H1 (cell line): ENCODE data around the gene ARPC2. TPM values are rescaled to one million over a fixed set of nuclear protein-coding genes. Genes with fewer than 3 reads are reported as not detected.

Experiments
- CTCF ChIA-PET: fragments of 300-600 bp; sonication (Branson Sonifier 250); formaldehyde crosslinking; loops from one replicate; lab custom pipeline; 2021; ENCODE audit not compliant: partially characterized antibody; lab: Charles Lee
- POLR2A ChIA-PET: fragments of 300-600 bp; sonication (Branson Sonifier 250); formaldehyde crosslinking; loops from one replicate; lab custom pipeline; 2021; ENCODE audit warnings: inconsistent platforms; ENCODE audit not compliant: partially characterized antibody; lab: Charles Lee
- DNase-seq, 2 experiments: peaks; one replicate each; pipeline versions ENCODE4 v3.0.0 to v3.0.0-alpha.2; 2010 to 2022; ENCODE audit warnings: low spot score in 2 of 2, low read depth in 1 of 2, mixed read lengths in 1 of 2
- FAIRE-seq: peaks from 2 replicates; lab custom pipeline; 2011; peaks lifted over from hg19 to GRCh38; lab: Jason Lieb, UNC
- H2AFZ ChIP-seq: 2 replicates; pipeline ENCODE4 v1.8.1; 2012; ENCODE audit warnings: low read length, inconsistent platforms
- H2AK5ac ChIP-seq: 2 replicates; pipeline ENCODE4 v1.6.1; 2013; ENCODE audit warnings: low read depth, low read length
- H2BK120ac ChIP-seq: replicated peaks from 2 replicates; pipeline ENCODE3; 2013; ENCODE audit warnings: low read depth, low read length, inconsistent platforms
- H2BK12ac ChIP-seq: 2 replicates; pipeline ENCODE4 v1.6.1; 2013; ENCODE audit warnings: low read depth, low read length
- H2BK15ac ChIP-seq: 2 replicates; pipeline ENCODE4 v1.6.1; 2013; ENCODE audit warnings: low read length
- H2BK20ac ChIP-seq: 2 replicates; pipeline ENCODE4 v1.6.1; 2013; ENCODE audit warnings: low read length
- H2BK5ac ChIP-seq: 2 replicates; pipeline ENCODE4 v1.6.1; 2013; ENCODE audit warnings: low read depth, low read length
- H3K14ac ChIP-seq: 2 replicates; pipeline ENCODE4 v1.6.1; 2013; ENCODE audit warnings: inconsistent platforms; ENCODE audit not compliant: insufficient read length
- H3K18ac ChIP-seq: 2 replicates; pipeline ENCODE4 v1.6.1; 2013; ENCODE audit warnings: low read length; ENCODE audit errors: extremely low read depth
- H3K23ac ChIP-seq: 2 replicates; pipeline ENCODE4 v1.6.1; 2013; ENCODE audit warnings: inconsistent platforms; ENCODE audit not compliant: insufficient read length
- H3K23me2 ChIP-seq: 2 replicates; pipeline ENCODE4 v1.6.1; 2013; ENCODE audit warnings: low read depth, low read length
- H3K27ac ChIP-seq: 2 replicates; pipeline ENCODE4 v1.6.1; 2011; ENCODE audit warnings: low read depth, low read length, inconsistent platforms
- H3K27me3 ChIP-seq, 4 experiments: replicated peaks in 1 of 4; 1 replicate in 1 of 4; 2 replicates in 3 of 4; pipeline versions ENCODE4 v1.6.1 to v1.8.1; 2011 to 2013; ENCODE audit warnings: low read length in 3 of 4, mild to moderate bottlenecking in 3 of 4, inconsistent platforms in 2 of 4, mixed read lengths in 2 of 4, moderate library complexity in 1 of 4; ENCODE audit not compliant: control insufficient read depth in 3 of 4, insufficient read depth in 3 of 4; ENCODE audit errors: extremely low read depth in 1 of 4
- H3K36me3 ChIP-seq, 4 experiments: 2 replicates each; pipeline versions ENCODE4 v1.6.1 to v1.8.1; 2011 to 2013; ENCODE audit warnings: mild to moderate bottlenecking in 4 of 4, low read length in 3 of 4, moderate library complexity in 2 of 4, control low read depth in 1 of 4, inconsistent platforms in 1 of 4; ENCODE audit not compliant: insufficient read depth in 4 of 4, control insufficient read depth in 2 of 4
- H3K4ac ChIP-seq: replicated peaks from 2 replicates; pipeline ENCODE3; 2013; ENCODE audit warnings: low read length, low read depth, mixed read lengths, inconsistent platforms; ENCODE audit not compliant: insufficient read length
- H3K4me1 ChIP-seq, 4 experiments: replicated peaks in 1 of 4; 1 replicate in 1 of 4; 2 replicates in 3 of 4; pipeline versions ENCODE4 v1.6.1 to v1.8.1; 2011 to 2013; ENCODE audit warnings: low read length in 3 of 4, inconsistent platforms in 2 of 4, mixed read lengths in 1 of 4; ENCODE audit not compliant: insufficient read depth in 4 of 4, control insufficient read depth in 3 of 4
- H3K4me2 ChIP-seq, 2 experiments: 2 replicates each; pipeline versions ENCODE4 v1.6.1 to v1.8.1; 2011 to 2013; ENCODE audit warnings: low read depth in 2 of 2, low read length in 2 of 2, control low read depth in 1 of 2, inconsistent platforms in 1 of 2, mild to moderate bottlenecking in 1 of 2; ENCODE audit not compliant: insufficient read depth in 1 of 2
- H3K4me3 ChIP-seq, 4 experiments: fragments of 200-600, 300-600 bp in 1 of 4; sonication (generic), shearing (Covaris generic), sonication (Bioruptor Twin) in 1 of 4; 2 replicates each; pipeline versions ENCODE4 v1.5.1 to v1.8.1; 2011 to 2016; ENCODE audit warnings: low read length in 4 of 4, low read depth in 3 of 4, control low read depth in 2 of 4, inconsistent platforms in 2 of 4, mild to moderate bottlenecking in 2 of 4, mixed read lengths in 1 of 4, moderate library complexity in 1 of 4; ENCODE audit not compliant: insufficient read depth in 2 of 4; ENCODE audit errors: extremely low read depth in 1 of 4
- H3K56ac ChIP-seq: replicated peaks from 2 replicates; pipeline ENCODE3; 2013; ENCODE audit warnings: low read depth, mild to moderate bottlenecking, mixed read lengths, low read length, inconsistent platforms; ENCODE audit not compliant: insufficient read length
- H3K79me1 ChIP-seq: 2 replicates; pipeline ENCODE4 v1.6.1; 2013; ENCODE audit warnings: low read depth, low read length, control low read depth
- H3K79me2 ChIP-seq, 2 experiments: 2 replicates each; pipeline versions ENCODE4 v1.6.1 to v1.8.1; 2012 to 2013; ENCODE audit warnings: low read length in 2 of 2, mild to moderate bottlenecking in 2 of 2, inconsistent platforms in 1 of 2; ENCODE audit not compliant: insufficient read depth in 2 of 2, control insufficient read depth in 1 of 2
- H3K9ac ChIP-seq, 4 experiments: replicated peaks in 1 of 4; 1 replicate in 1 of 4; 2 replicates in 3 of 4; pipeline versions ENCODE4 v1.6.1 to v1.8.1; 2011 to 2013; ENCODE audit warnings: low read depth in 3 of 4, low read length in 3 of 4, control low read depth in 2 of 4, mild to moderate bottlenecking in 2 of 4, moderate library complexity in 2 of 4, inconsistent platforms in 1 of 4; ENCODE audit errors: extremely low read depth in 1 of 4
- H3K9me3 ChIP-seq, 2 experiments: 2 replicates each; pipeline versions ENCODE4 v1.6.1 to v1.8.1; 2012 to 2013; ENCODE audit warnings: mild to moderate bottlenecking in 2 of 2, moderate library complexity in 2 of 2, control low read depth in 1 of 2, inconsistent platforms in 1 of 2, low read depth in 1 of 2, low read length in 1 of 2, mixed read lengths in 1 of 2; ENCODE audit not compliant: insufficient read depth in 2 of 2
- H4K20me1 ChIP-seq, 2 experiments: replicated peaks in 1 of 2; 2 replicates each; pipeline versions ENCODE3 to v1.8.1; 2011 to 2013; ENCODE audit warnings: inconsistent platforms in 2 of 2, low read length in 2 of 2, mild to moderate bottlenecking in 1 of 2; ENCODE audit not compliant: insufficient read depth in 2 of 2, control insufficient read depth in 1 of 2
- H4K5ac ChIP-seq: 2 replicates; pipeline ENCODE4 v1.6.1; 2013; ENCODE audit warnings: low read length, low read depth, mixed read lengths, inconsistent platforms; ENCODE audit not compliant: insufficient read length
- H4K8ac ChIP-seq: 2 replicates; pipeline ENCODE4 v1.8.0; 2013; ENCODE audit warnings: mild to moderate bottlenecking, moderate library complexity, low read length, inconsistent platforms; ENCODE audit not compliant: insufficient read depth; ENCODE audit errors: extremely low read depth
- H4K91ac ChIP-seq: replicated peaks from 2 replicates; pipeline ENCODE3; 2013; ENCODE audit warnings: low read length, mixed read lengths, inconsistent platforms; ENCODE audit not compliant: insufficient read length
- ASH2L ChIP-seq: fragments of 200-600, 300-600 bp; sonication (generic); IDR thresholded peaks from one replicate; pipeline ENCODE4 v1.7.1; 2017; ENCODE audit warnings: low read length
- CBX5 ChIP-seq: fragments of 300-800, 300-1000 bp; sonication (generic); IDR thresholded peaks from 2 replicates; pipeline ENCODE4 v1.7.1; 2016; ENCODE audit warnings: antibody characterized with exemption, low read length, low read depth
- CREB1 ChIP-seq: IDR thresholded peaks from 2 replicates; pipeline ENCODE4 v1.6.1; 2012; ENCODE audit warnings: inconsistent platforms
- CTBP2 ChIP-seq: IDR thresholded peaks from 2 replicates; pipeline ENCODE4 v1.7.0; 2011; ENCODE audit warnings: borderline replicate concordance, mild to moderate bottlenecking, moderate library complexity, mixed read lengths, low read length; ENCODE audit not compliant: insufficient read depth, insufficient read length
- HDAC2 ChIP-seq, 2 experiments: fragments of 300-600 bp in 1 of 2; sonication (generic) in 1 of 2; IDR thresholded peaks; 2 replicates each; pipeline ENCODE4 v1.6.1; 2011 to 2012; ENCODE audit warnings: low read depth in 2 of 2, low read length in 2 of 2, mild to moderate bottlenecking in 2 of 2, moderate library complexity in 2 of 2, borderline replicate concordance in 1 of 2, inconsistent platforms in 1 of 2
- HDAC6 ChIP-seq: IDR thresholded peaks from one replicate; pipeline ENCODE4 v1.7.1; 2012; ENCODE audit warnings: low read depth, mild to moderate bottlenecking, inconsistent platforms, low read length, moderate library complexity
- JUND ChIP-seq: IDR thresholded peaks from 2 replicates; pipeline ENCODE4 v1.6.1; 2011; ENCODE audit warnings: mild to moderate bottlenecking, improper control_type of control experiment, low read length
- MAFK ChIP-seq: IDR thresholded peaks from 2 replicates; pipeline ENCODE4 v1.6.1; 2012; ENCODE audit warnings: low read depth, mild to moderate bottlenecking, improper control_type of control experiment, low read length
- MAX ChIP-seq: IDR thresholded peaks from 2 replicates; pipeline ENCODE4 v1.6.1; 2012; ENCODE audit warnings: inconsistent platforms
- NANOG ChIP-seq: IDR thresholded peaks from 2 replicates; pipeline ENCODE4 v1.6.1; 2011; ENCODE audit warnings: low read length, low read depth, mild to moderate bottlenecking, inconsistent platforms; ENCODE audit not compliant: insufficient read depth, poor library complexity, severe bottlenecking
- POLR2A ChIP-seq, 2 experiments: IDR thresholded peaks; 1 replicate in 1 of 2; 2 replicates in 1 of 2; pipeline ENCODE4 v1.6.1; 2011; ENCODE audit warnings: low read depth in 2 of 2, low read length in 2 of 2, mild to moderate bottlenecking in 2 of 2; ENCODE audit errors: control extremely low read depth in 1 of 2
- RFX5 ChIP-seq: IDR thresholded peaks from 2 replicates; pipeline ENCODE4 v1.6.1; 2011; ENCODE audit warnings: low read depth, low read length, improper control_type of control experiment, borderline replicate concordance
- SIN3A ChIP-seq, 2 experiments: IDR thresholded peaks in 1 of 2; conservative IDR thresholded peaks in 1 of 2; 2 replicates each; pipeline ENCODE4 v1.6.1; 2011 to 2012; ENCODE audit warnings: low read length in 2 of 2, improper control_type of control experiment in 1 of 2, low read depth in 1 of 2, mild to moderate bottlenecking in 1 of 2
- SP1 ChIP-seq: IDR thresholded peaks from 2 replicates; pipeline ENCODE4 v1.6.1; 2011; ENCODE audit warnings: low read depth, low read length
- TAF7 ChIP-seq: optimal IDR thresholded peaks from 2 replicates; pipeline ENCODE3; 2011; ENCODE audit warnings: low read depth, mild to moderate bottlenecking, inconsistent platforms, low read length, moderate library complexity, borderline replicate concordance
- WGBS, 2 experiments: shearing (Covaris generic) in 1 of 2; methylation state at CpG; one replicate each; pipeline versions ENCODE4 v1.1.6 to v1.1.7; 2013 to 2015; ENCODE audit warnings: low lambda C conversion rate in 2 of 2, mixed read lengths in 2 of 2, inconsistent platforms in 1 of 2, low coverage in 1 of 2, missing lambda C conversion rate in 1 of 2; ENCODE audit not compliant: insufficient replicate concordance in 2 of 2, insufficient coverage in 1 of 2, insufficient read length in 1 of 2; ENCODE audit errors: extremely low coverage in 1 of 2, missing lambda C conversion rate in 1 of 2; 5-methylcytosine and 5-hydroxymethylcytosine counted together
- polyA plus RNA-seq, 7 experiments: library from polyadenylated mRNA; depleted of rRNA in 3 of 7; stranded (reverse) in 5 of 7; unstranded in 2 of 7; fragments of >200 nt in 5 of 7; fragments of 200-250 nt in 2 of 7; gene quantifications; 1 replicate in 5 of 7; 2 replicates in 1 of 7; 4 replicates in 1 of 7; pipeline versions ENCODE4 v1.2.1 to v1.2.3, GENCODE V29; 2011 to 2013; ENCODE audit warnings: missing spikeins in 2 of 7, mixed read lengths in 2 of 7
- total RNA-seq: library from RNA; stranded (reverse); fragmentation: NEBNext Ultra II Directional; extraction: Animal tissue kit (Norgen Biotek cat#: 25700); gene quantifications from 2 replicates; pipeline ENCODE4 v1.2.1, GENCODE V29; 2021

Gene ARPC2
- total and polyA plus RNA-seq, 2 of the 8 experiments (the other 6 are each of a cell fraction or from before 2014, with no cell fraction given): 174 to 195 TPM

- Histone ChIP-seq H4K20me1 (no peaks in the 10 kb centered on the region), H3K18ac (no peak overlapping the region), H3K4ac (no peak overlapping the region), H3K4me1 (peaks cover 0 to 8% (median 1%) of the 10 kb centered on the region in 4 experiments; a peak in 2 of 7 replicates), H4K5ac (no peak overlapping the region), H3K27ac (no peak overlapping the region), H3K14ac (no peak overlapping the region), H3K9ac (no peak overlapping the region), H2AK5ac (no peak overlapping the region), H3K9me3 (no peaks in the 10 kb centered on the region), H2BK20ac (no peak overlapping the region), H2BK5ac (no peak overlapping the region), H3K36me3 (no peaks in the 10 kb centered on the region), H2AFZ (no peak overlapping the region), H3K4me2 (no peak overlapping the region), H2BK120ac (no peak overlapping the region), H4K8ac (no peak overlapping the region), H3K27me3 (no peaks in the 10 kb centered on the region)
- DNase-seq: no peak
- WGBS, 2 experiments: 80% methylated on average over 4 of the region's 4 CpGs; no CpG with 5 or more reads in 1 of the 2 experiments
- FAIRE-seq: no peak
- TF ChIP-seq RFX5 (no peak), CREB1 (no peak), HDAC2 (IDR thresholded peaks at IDR 0.05; ENCODE audit: borderline replicate concordance in 1 of 2, low read depth in 2 of 2, low read length in 2 of 2) (no peak), POLR2A (IDR thresholded peaks at IDR 0.05; ENCODE audit: control extremely low read depth in 1 of 2, low read depth in 2 of 2, low read length in 2 of 2) (no peak), MAX (no peak), MAFK (no peak), ASH2L (no peak), SP1 (no peak), JUND (no peak), CBX5 (no peak), HDAC6 (no peak), TAF7 (no peak), CTBP2 (no peak), SIN3A (conservative IDR thresholded peaks at IDR 0.05 in 1 of 2, IDR thresholded peaks at IDR 0.05 in 1 of 2; ENCODE audit: low read depth in 1 of 2, low read length in 2 of 2) (no peak), NANOG (no peak)
- TF ChIP-seq, all 59 proteins: peak for 0
- Histone ChIP-seq H2BK15ac (no peak overlapping the region), H3K79me1 (no peaks in the 10 kb centered on the region), H3K23ac (no peak overlapping the region), H3K23me2 (peaks cover 2% of the 10 kb centered on the region; the same call in 1 of the 2 replicates), H3K56ac (no peak overlapping the region), H3K4me3 (no peak overlapping the region), H4K91ac (no peak overlapping the region), H2BK12ac (no peak overlapping the region), H3K79me2 (no peaks in the 10 kb centered on the region)
- ChIA-PET POLR2A (no interaction called here), CTCF (no interaction called here)
Measured at GRCh38 chr2:218193701-218194100, 23.3 kb upstream of the ARPC2 start.
